RWPE2 (cell line): ENCODE data around the gene NR5A2.

Experiments
- ATAC-seq: fragments of 200-7000 bp; cut with Tn5 transposase; 3 replicates; pipeline ENCODE4 v1.9.1; 2021; ENCODE audit warnings: low read depth
- DNase-seq: peaks from one replicate; pipeline ENCODE4 v3.0.0-alpha.2; 2020; ENCODE audit warnings: low spot score
- H3K27ac ChIP-seq: fragments of 450-650 bp; 2 replicates; pipeline ENCODE4 v1.5.1; 2017; ENCODE audit warnings: mild to moderate bottlenecking; ENCODE audit not compliant: poor library complexity, severe bottlenecking
- H3K27me3 ChIP-seq: fragments of 250-450 bp; sonication (Bioruptor Pico); 2 replicates; pipeline ENCODE4 v1.5.1; 2021; ENCODE audit warnings: mild to moderate bottlenecking, moderate library complexity; ENCODE audit not compliant: insufficient read depth, poor library complexity, severe bottlenecking
- H3K36me3 ChIP-seq: fragments of 250-450 bp; sonication (Bioruptor Pico); 2 replicates; pipeline ENCODE4 v1.5.1; 2020; ENCODE audit warnings: low read depth, mild to moderate bottlenecking, moderate library complexity
- H3K4me1 ChIP-seq: fragments of 250-450 bp; sonication (Bioruptor Pico); 2 replicates; pipeline ENCODE4 v1.5.1; 2021; ENCODE audit warnings: mild to moderate bottlenecking, moderate library complexity; ENCODE audit not compliant: insufficient read depth, poor library complexity, severe bottlenecking
- H3K4me3 ChIP-seq: fragments of 250-450 bp; sonication (Bioruptor Pico); 2 replicates; pipeline ENCODE4 v1.5.1; 2021; ENCODE audit warnings: mild to moderate bottlenecking, moderate library complexity; ENCODE audit not compliant: severe bottlenecking
- H3K9me3 ChIP-seq: fragments of 250-450 bp; sonication (Bioruptor Pico); 2 replicates; pipeline ENCODE4 v1.5.1; 2021; ENCODE audit warnings: mild to moderate bottlenecking, moderate library complexity; ENCODE audit not compliant: severe bottlenecking
- TF ChIP-seq, protein P1 (sequence below): fragments of 450-650 bp; IDR thresholded peaks from one replicate; pipeline ENCODE4 v1.5.1; 2017; ENCODE audit warnings: mild to moderate bottlenecking, moderate library complexity; ENCODE audit not compliant: poor library complexity, severe bottlenecking

The NR5A2 gene

DNA sequence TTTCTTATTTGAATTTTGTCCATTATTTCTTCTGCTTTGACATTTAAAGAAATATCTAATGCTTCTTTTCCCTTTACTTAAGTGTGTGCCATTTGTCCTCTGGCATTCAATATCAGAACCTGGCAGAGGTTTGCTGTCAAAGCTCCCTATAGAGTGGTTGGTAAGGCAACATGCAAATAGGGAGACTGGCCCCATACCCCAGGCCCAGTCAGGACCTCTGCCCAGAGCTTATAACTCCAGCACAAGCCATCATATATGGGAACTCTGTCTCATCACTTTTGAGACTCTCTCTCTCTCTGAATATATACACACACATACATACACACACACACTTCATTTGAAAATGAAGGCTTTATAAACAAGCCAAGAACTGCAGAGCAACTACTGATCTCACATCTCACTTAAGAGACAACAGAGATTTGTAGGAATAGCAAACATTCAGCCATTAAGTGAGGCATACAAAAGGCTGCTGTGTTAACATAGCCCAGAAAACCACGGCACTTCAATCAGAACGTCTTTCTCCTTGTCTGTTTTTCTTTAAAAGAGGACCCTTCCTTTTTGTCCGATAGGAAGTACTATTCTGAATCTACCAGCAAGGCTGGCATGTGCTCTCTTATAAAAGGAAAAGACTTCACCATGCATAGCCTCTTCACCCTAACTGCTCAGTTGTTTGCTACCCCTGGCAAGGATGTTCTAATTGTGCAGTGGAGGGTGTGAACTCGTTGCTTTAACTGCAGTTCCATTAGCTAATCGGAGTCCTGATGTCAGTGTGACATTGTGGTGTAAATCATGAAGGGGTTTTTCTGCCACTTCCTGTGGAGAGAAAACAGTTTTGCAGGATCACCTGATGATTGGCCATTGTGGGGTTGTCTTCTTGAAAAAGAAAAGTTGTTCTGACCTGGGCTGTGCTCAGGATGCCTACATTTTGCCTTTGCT is 101.7 kb downstream of the NR5A2 start:
- no peak for DNase-seq
- Histone ChIP-seq H3K36me3 (no peaks in the 10 kb centered on the region), H3K4me3 (no peak overlapping the region), H3K9me3 (no peaks in the 10 kb centered on the region), H3K4me1 (peaks cover 7% of the 10 kb centered on the region), H3K27me3 (no peaks in the 10 kb centered on the region), H3K27ac (no peak overlapping the region)
- ATAC-seq, result no peak
- TF ChIP-seq, protein P1, sequence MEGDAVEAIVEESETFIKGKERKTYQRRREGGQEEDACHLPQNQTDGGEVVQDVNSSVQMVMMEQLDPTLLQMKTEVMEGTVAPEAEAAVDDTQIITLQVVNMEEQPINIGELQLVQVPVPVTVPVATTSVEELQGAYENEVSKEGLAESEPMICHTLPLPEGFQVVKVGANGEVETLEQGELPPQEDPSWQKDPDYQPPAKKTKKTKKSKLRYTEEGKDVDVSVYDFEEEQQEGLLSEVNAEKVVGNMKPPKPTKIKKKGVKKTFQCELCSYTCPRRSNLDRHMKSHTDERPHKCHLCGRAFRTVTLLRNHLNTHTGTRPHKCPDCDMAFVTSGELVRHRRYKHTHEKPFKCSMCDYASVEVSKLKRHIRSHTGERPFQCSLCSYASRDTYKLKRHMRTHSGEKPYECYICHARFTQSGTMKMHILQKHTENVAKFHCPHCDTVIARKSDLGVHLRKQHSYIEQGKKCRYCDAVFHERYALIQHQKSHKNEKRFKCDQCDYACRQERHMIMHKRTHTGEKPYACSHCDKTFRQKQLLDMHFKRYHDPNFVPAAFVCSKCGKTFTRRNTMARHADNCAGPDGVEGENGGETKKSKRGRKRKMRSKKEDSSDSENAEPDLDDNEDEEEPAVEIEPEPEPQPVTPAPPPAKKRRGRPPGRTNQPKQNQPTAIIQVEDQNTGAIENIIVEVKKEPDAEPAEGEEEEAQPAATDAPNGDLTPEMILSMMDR, result no peak

DNA sequence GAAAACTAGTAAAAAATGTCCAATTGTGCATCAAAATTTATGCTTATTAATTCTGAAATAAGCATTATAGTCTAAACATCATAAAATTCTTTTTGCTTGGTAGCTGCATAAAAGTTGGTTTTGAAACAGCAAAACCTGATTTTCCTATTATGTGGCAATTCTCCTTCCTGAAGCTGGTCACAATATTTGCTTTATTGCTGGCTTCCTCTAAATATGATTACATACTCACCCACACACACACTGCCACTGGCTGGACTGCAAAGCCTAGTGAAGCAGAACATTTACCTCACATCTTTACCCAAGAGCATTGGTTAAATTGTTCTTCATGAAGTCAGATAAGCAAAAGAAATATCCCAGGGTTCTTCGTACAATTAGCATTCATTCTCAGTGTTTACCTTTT is 103.0 kb downstream of the NR5A2 start:
- TF ChIP-seq, protein P1, result no peak
- H3K27me3 ChIP-seq, result no peaks in the 10 kb centered on the region
- H3K27ac ChIP-seq, result no peak overlapping the region
- ATAC-seq, result no peak
- H3K36me3 ChIP-seq, result no peaks in the 10 kb centered on the region
- peaks cover 10% of the 10 kb centered on the region for H3K4me1 ChIP-seq
- no peak overlapping the region for H3K4me3 ChIP-seq
- no peaks in the 10 kb centered on the region for H3K9me3 ChIP-seq
- DNase-seq, result no peak

DNA sequence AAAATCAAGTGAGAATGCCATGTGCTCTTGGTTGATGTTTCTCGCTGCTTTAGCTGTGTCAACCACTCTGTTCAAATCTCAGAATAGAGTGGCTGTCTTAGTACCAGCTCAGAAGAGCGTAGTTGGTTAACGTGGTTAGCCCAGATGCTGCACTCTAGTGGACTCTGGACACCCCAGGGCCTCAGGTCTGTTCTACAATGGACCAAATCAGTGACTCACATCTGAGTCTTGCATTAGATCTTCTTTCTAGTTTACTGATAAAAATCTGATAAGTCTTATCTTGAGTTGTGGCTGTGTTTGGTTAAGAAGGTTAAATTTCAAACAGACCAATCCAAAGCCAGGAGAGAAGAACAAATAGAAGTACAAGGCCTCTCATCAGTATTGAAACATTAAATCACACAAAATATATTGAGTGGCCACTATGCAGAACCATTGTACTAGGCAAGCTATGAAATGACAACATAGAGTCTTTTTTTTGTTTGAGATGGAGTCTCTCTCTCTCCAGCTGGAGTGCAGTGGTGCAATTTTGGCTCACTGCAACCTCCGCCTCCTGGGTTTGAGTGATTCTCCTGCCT is 104.1 kb downstream of the NR5A2 start:
- no peak for ATAC-seq
- no peak overlapping the region for H3K27ac ChIP-seq
- TF ChIP-seq, protein P1, result no peak

DNA sequence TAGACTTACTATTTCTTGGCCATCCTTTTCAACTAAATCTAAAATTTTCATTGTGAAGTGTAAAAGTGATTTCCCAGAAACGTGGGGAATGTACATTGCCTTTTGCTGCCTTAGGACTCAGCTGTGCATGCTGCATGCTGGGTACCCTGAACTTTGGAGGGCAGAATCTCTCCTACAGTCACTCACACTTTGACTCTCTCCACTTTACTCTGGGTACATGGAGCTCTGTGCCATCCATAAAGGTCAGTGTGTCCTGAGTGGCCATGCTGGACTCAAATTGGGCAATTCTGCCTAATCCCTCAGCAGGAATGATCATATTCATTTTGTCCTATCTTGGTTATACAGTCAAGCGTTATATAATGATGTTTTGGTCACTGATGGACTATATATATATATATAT is 105.6 kb downstream of the NR5A2 start:
- TF ChIP-seq, protein P1, result no peak
- Histone ChIP-seq H3K27me3 (no peaks in the 10 kb centered on the region), H3K9me3 (no peaks in the 10 kb centered on the region), H3K4me1 (peaks cover 10% of the 10 kb centered on the region), H3K27ac (no peak overlapping the region), H3K36me3 (no peaks in the 10 kb centered on the region), H3K4me3 (no peak overlapping the region)
- DNase-seq (no peak), ATAC-seq (no peak)

More for the DNA sequence above, 104.1 kb downstream of the NR5A2 start:
- no peak for DNase-seq
- no peaks in the 10 kb centered on the region for H3K27me3 ChIP-seq
- peaks cover 10% of the 10 kb centered on the region for H3K4me1 ChIP-seq
- H3K36me3 ChIP-seq, result no peaks in the 10 kb centered on the region
- no peaks in the 10 kb centered on the region for H3K9me3 ChIP-seq
- H3K4me3 ChIP-seq, result no peak overlapping the region
